GM18519 (cell line): Measurements from ENCODE around the gene ADSS1.

Experiments
- ATAC-seq: cut with Tn5 transposase; IDR thresholded peaks from one replicate; pipeline ENCODE4 v1.9.1; 2021; ENCODE audit warnings: mild to moderate bottlenecking, moderate library complexity; ENCODE audit not compliant: unreplicated experiment, low FRiP score

The ADSS1 gene

DNA sequence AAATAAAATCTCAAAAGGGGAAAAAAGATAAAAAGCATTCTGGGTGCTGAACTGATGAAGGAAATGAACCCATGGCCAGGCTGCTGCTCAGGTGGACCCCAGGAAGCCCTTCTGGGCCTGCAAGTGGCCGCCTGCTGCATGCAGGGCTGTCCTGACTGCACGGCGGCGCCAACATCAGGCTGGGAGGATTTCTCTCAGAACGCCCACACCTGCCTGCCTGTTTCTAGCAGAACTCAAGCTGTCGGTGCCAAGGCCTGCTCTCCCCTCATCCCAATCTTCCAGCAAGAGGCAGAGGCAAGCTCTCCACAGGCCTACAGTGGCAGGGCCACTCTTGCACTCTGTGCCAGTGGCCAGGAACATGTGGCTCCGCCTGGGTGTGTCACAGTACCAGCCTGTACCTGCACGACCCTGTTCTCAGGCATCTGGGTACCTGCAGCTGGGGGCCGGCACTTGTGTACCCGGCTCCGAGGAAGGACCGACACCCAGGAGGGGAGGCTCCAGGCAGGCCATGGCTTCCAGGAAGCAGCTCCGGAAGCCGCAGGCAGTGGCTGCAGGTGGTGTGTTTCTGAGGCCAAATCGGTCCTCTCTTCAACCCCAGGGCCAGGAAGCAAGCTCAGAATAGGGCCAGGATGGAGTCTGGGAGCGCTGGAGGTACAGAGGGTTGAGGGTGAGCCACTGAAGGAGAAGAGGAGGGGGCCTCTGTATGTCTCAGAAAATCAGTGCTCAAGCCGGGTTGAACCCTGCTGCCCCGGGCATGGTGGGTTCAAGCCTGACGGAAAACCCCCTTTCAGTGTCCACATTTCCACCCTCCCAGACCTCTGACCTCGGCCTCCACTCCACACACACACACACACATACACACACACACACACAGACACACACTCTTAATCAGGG, 37.2 kb upstream of the ADSS1 start:
- ATAC-seq = no peak

DNA sequence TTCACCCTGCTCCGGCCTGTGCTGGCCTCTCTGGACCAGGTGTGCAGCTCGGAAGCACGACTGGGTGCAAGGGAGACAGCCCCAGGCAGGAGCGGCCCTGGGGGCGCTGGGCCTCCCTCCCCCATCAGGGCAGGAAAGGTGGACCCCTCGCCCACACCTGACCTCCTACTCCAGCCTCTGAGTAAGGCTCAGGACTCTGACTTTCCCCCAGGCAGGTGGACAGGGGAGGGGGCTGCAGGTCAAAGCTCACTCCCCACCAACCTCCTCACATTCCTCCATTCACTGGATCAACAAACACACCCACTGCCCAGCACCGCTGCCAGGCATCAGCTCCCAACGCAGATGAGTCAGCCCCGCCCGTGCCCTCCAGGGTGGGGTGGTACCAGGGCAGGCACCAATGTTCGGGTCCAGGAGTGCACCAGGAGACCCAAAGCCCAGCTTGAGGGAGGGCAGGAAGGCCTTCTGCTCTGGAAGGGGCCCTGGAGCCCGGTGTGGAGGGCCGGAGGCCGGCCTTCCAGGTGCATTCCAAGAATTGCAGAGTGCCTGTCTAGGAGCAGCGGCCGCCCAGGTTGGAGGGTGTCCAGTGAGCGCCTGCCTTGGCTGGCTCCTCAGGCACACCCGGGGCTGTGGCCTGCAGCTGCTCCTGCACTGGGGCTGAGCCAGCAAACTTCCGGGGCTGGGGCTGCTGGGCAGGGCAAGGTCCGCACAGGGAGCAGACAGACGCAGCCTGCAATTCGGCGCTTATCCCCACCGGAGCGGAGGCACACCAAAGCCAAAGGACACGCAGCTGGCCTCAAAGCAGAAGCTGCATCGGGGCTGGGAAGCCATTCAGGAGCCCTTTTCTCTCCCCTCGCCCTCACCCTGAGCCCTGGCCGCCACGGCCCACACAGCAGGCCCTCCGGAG, 36.2 kb upstream of the ADSS1 start:
- ATAC-seq = no peak

DNA sequence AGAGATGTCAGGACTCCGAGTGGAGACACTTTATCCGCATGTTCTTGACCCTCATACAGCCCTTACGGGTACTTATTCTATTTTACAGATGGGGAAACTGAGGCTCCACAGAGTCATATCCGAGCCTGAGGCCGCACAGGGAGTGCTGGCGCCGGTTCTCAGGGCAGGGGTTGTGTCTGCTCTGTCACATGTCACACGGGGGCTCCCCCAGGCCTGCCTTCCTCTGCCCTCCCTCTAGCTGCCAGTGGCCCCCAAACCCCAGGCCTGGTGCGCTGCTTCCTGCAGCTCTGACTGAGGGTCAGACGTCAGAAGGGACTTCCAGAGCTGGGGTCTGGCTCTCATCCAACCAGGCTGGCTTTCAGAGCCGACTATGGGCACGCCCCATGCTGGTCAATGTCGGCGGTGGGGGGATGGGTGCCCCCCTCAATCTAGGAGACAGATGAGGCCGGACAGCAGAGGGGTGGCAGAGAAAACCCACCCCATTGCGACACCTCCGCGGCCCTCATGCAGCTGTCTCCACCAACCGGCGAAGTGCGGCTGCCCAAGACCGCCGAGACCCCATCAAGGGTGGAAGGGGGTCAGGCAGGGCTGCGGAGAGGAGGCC, 35.4 kb upstream of the ADSS1 start:
- no peak for ATAC-seq

DNA sequence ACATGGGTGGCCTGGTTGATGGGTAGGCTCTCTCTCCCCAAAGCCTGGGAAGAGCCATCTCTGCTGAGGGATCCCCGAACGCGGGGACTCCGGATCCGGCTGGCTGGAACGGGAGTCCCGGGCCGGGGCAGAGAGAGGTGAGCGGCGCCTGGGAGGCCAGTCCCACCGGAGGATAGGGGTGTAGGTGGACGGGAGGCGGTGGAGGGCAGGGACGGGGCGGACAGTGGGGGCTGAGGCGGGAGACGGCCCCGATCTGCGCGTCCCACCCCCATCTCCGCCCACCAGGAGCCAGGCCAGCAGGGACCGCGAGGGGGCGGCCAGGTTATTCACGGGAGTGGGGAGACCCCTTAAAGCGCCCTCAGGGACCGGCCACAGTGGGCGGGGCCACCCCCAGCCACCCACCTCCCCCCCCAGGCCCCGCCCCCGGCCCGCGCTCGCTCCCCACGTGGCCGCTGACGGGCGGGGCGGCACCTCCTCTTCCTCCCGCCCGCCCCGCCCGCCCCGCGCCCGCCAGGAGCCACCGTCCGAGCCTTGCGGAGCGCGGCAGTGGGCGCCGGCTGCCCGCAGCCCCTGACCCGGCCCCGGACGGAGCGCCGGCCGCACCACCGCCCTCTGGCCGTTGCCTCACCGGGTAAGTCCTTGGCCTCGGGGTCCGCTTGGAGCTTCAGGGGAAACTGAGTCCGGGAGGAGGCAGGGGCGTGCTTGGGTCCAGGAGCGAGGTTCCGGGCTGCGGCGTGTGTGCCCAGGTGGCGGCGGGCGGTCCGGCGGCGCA, 34.7 kb upstream of the ADSS1 start, which contains the start of gene INF2:
Gene INF2, plus strand, starts transcription at position 510 of the 772 bp plus-strand sequence. CDS start 11,748 bp downstream, outside the sequence.
- no peak for ATAC-seq

DNA sequence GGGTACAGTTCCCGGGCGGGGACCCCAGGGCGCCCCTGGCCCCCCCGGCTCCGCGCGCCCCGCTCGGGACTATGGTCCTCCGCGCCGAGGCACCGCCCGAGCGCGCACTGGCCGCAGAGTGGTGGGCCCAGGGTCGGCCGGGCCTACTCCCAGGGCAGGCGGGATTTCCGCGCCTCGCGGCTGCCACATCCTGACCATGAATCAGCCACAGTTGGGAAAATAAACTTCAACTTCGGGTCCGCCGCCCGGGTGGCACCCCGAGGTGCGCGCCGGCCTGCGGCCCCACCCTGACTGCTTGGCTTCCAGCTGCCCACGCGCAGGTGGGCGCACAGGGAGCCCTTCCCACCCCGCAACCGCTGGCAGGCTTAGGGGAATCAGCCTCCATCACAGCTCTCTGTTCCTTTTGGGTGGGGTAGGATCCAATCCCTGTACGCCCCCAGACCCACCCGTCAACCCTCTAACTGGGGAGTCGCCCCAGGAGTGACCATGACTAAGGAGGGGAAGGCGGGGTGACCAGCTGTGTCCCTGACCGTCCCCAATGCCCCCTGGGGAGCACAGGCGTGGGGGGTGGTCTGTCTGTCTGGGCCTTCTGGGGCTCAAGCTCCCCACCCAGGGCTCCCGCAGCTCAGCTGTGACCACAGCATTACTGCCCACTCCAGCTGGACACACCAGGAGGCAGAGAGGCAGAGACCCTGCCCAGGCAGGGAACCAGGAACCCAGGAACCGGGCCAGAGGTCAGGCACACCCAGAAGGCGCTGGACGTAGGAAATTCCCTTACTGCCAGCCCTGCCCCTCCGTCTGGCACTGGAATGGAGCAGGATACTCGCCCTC, 33.9 kb upstream of the ADSS1 start:
- no peak for ATAC-seq

DNA sequence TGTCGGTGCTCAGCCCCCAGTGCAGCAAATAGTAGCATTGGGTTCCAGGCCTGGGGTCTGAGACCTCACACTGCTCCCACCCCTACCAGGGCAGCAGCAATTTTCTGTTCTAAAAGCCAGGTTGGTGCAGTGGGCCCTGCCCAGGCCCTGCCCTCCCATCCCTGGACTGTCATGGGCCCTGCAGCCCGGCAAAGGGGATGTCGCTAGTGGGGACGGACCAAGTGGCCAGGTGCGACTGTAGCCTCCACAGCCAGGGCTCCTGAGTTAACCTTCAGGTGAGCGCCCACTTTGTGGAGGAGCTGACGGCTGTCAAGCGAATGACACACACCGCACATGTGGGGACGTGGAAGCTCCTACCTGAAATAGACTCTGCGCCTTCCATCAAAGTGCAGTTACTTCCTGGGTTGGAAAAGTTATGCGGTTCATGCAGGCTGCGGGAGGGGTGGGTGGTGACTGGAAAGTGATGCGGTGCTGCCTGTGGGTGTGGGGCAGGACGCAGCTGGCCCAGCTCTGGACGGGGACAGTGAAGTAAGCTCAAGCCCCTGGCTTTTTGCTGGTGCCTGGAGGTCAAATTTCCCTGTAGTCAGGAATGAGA, 33.1 kb upstream of the ADSS1 start:
- ATAC-seq = no peak

DNA sequence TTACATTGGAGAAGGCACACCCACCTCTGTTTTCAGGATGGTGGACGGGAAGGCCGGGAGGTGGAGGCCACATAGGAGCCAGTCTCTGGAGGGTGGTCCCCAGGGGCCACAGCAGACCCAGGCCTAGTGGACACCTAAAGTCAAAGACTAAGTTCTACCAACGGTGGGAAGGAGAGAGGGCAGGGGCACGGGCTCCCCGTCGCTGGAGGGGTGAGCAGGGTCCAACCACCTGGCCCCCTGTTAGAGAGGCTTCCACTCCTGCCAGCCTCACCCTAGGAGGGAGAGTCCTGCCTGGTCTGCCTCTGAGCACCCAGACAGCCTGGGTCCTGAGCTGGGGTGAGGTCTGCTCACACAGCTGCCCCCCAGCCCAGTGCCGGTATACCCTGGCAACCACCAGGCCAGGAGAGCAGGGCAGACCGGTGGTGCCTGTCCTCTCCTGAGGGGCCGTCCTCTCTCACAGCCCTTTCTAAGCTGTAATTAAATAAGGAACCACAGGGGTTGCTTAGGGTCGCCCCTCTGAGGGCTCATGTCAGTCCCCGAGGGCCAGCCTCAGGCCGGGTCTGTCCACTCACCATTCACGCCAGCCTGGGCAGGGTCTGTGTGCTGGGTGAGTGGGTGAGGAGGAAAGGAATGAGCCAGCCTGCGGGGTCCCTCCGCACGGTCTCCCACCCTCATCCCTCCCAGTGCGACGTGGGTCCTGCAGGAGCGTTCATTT, 32.3 kb upstream of the ADSS1 start:
- ATAC-seq = no peak

DNA sequence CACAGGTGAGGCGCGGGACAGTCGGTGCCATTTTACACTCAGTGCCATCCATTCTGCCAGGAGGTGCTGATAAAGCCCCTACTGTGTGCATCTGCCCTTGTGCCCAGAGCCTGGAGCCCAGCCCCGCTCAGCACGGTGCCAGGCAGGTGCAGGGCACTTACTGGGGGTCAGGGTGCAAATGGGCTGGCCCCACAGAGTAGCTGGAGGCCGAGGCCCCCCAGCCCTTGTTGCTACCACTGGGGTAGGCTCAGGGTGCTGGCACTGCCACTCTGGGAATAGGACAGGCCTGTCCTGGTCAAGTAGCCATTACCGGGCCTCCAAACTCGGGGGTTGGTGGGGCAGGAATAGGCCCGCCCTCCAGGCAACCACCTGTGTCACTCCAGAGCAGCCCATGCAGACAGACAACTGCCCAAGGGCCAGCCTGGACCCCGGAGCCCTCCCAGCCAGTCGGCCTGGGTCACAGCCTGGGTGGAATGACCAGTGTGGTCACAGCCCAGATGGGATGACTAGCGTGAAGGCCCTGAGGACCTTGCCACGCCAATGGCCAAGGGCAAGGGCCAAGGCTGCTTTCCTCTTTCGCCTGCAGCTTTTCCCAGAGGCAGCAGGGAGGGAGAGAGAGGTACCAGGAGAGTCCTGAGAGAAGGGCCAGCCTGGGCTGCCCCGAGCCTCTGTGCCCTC, 31.6 kb upstream of the ADSS1 start:
- ATAC-seq = no peak

DNA sequence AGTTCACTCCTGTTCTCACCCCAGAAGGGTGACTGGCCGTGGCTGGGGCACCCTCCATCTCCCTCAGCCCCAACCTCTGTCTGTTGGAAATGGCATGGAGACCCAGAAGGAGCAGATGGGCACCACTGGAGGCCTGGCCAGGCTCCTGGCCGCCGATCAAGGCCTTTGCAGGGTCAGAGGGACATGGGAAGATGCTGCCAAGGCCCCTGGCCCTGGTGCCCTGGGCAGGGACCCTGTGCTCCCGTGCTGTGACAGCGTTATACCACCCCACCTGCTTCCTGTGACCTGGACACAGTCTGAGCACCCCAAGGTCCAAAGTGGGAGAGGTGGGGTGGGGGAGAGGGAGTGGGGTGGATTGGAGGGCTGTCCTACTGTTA, 31.1 kb upstream of the ADSS1 start:
- ATAC-seq = no peak

DNA sequence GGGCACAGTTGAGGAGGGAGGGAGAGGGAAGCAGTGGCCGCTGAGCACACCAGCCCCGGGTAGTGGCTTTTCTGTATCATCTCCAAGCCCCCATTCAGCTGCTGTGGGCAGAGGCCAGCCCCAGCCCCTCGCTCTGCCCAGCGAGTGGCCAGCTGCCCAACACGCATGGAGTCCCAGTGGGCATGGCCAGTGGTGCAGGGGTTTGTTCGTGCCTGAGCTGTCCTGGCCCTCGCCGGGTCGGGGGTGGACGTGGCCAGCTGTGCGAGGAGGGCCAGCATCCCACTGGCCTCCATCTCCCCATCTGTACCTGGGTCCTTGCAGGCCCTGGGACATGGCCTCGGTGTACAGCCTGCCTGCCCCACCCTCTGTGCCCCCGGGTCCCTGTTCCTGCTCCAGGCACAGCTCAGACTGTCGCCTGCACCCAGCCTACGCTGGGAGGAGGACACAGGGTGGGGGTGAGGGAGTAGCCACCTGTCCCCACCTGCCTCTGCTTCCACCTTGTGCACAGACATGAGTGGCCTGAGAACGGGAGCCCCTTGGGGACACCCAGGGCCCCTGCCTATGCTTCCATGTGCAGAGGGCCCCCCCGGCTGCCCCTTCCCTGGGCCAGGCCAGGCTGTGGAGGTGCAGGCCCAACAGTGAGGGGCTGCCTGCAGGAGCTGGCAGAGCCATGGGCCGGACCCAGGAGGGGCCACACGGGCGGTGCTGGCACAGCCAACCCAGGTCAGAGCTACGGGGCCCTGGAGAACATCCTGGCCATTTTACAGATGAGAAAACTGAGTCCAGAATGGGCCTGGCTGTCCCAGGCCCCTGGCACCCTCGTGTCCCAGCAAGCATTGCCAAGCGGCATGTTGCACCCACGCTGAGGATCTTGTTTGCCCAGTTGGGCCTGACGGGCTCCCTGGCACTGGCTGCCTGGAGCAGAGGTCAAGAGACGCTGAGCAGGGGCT, 30.3 kb upstream of the ADSS1 start:
- ATAC-seq = no peak

DNA sequence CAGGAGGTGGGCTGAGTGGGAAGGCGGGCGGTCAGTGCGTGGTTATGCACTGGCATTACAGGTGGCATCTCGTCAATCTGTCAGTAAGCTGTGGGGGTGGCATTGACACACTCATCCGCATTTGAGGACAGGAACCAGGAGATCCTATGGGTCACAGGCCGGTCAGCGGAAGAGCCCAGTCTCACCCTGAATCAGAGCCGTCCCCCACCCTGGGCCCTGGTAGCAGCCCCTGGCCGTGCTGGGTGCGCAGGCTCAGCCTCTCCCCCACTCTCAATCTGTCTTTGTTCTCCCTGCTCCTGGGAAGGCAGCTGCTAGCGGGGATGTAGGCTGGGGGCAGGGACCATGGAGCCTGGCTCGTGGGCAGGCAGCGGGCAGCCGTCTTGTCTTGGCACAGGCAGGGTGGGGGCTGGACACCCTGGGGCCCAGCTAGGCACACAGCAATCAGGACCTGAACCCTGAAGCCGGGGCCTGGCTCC, 29.5 kb upstream of the ADSS1 start:
- ATAC-seq = no peak

DNA sequence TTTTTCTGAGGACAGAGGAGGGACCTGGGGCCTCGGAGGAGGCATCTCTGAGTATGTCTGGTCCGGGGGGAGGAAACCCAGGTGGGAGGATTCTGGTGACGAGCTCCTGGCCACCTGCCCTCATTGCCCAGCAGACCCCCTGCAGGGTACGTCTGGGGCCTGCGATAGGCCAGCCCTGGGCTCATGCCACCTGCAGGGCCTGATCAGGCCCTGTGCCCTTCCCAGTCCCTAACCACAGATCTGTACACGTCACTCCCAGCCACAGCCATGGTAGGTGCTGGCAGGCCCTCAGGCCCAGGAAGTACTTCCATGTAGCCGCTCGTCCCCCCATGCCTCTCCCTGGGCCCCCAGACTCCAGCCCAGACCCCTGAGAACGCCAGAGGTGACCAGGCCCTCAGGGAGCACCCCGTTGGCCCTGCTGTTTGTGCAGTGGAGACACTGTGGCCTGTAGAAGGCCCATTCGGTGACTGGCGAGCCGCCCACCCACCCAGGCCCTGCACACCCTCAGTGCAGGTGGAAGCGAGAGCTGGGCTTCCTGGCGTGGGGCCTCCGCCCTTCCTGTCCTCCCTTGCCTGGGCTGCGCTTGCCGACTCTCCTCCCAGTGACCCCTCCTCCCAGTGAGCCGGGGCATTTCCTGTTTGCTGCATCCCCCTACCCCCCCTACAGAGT, 28.9 kb upstream of the ADSS1 start:
- ATAC-seq = no peak

DNA sequence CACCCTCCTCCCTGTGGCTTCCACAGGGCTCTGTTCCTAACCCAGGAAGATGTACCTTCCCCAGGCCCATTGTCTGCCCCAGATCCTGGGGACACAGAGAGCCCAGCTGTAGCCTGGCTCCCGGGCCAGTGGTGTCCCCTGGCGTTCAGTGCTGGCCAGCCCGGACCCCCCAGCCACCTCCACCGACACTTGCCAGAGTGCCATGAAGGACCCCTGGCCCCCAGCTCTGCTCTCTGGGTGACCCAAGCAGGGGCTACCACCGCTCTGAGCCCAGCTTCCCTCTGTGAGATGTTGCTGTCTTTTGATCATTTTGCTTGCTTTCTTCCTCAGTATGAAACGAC, 28.4 kb upstream of the ADSS1 start:
- ATAC-seq = no peak

DNA sequence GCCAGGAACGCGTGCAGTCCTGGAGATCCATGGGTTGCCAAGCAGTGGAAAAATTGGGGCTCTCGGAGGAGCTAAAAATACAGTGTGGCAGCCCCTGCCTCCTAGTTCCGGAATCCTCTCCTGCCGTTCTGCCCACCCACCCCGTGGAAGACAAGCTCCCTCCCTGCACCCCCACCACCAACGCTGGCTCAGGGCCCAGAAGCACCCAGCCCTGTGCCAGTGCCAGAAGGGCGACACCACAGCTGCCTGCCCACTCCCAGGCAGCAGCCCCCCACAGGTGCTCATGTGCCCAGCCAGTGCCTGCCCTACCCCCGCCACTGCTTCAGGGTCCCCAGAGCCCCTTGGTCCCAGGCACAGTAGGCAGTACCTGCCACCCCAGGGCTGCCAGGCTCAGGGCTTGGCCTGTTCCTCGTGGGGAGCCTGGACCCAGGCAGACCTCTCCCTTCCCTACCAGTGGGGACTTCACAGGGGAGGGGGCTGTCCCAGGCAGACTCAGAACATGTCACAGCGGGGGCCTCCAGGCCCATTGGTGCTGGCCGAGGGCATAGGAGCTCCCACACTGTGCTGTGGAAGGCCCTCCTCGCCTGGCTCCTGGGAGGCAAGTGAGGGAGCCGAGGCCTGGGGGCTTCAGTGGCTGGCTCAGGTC, 27.2 kb upstream of the ADSS1 start:
- no peak for ATAC-seq

DNA sequence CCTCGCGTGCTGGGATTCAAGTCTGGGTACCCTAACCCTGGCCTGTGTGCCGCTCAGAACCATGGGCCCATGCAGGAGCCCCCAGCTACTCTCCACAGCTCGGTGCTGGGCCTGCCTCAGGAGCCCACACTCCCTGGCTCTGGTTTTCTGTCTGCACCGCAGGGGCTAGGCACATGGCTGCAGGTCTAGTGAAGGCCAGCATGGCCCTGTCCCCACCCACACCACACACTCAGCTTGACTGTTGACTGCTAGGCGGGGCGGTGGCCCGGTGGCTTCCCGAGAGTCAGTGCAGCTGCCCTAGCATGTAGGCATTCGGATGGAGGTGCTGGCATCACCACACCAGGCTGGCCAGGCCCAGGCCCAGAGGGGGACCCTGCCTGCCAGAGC, 26.7 kb upstream of the ADSS1 start:
- no peak for ATAC-seq
